Neural cell (in vitro differentiated cells): Measurements from ENCODE around the gene SLC37A1. TPM values are rescaled to one million over a fixed set of nuclear protein-coding genes. Genes with fewer than 3 reads are reported as not detected.

Experiments used
- H2AFZ ChIP-seq: fragments of 200-600, 300-800 bp; sonication (generic), shearing (Covaris generic); 2 replicates; pipeline ENCODE4 v1.6.0; 2014; ENCODE audit warnings: low read depth, mild to moderate bottlenecking, antibody characterized with exemption, low read length, moderate library complexity
- H3F3A ChIP-seq: fragments of 200-600 bp; shearing (Covaris generic); 2 replicates; pipeline ENCODE4 v1.6.1; 2016; ENCODE audit warnings: mild to moderate bottlenecking, moderate library complexity, mixed read lengths, antibody characterized with exemption, low read length; ENCODE audit not compliant: insufficient read depth, poor library complexity, severe bottlenecking
- H3K27ac ChIP-seq: fragments of 200-600, 300-800 bp; sonication (generic), shearing (Covaris generic); 2 replicates; pipeline ENCODE4 v1.5.1; 2014; ENCODE audit warnings: mild to moderate bottlenecking, low read length, moderate library complexity
- H3K27me3 ChIP-seq: fragments of 300-800, 200-600 bp; sonication (generic), shearing (Covaris generic); 2 replicates; pipeline ENCODE4 v1.6.0; 2014; ENCODE audit warnings: mild to moderate bottlenecking, low read depth, low read length, moderate library complexity; ENCODE audit not compliant: insufficient read depth
- H3K36me3 ChIP-seq: fragments of 300-800, 200-600 bp; sonication (generic), shearing (Covaris generic); 2 replicates; pipeline ENCODE4 v1.5.1; 2014; ENCODE audit warnings: mild to moderate bottlenecking, antibody characterized with exemption, low read length, moderate library complexity; ENCODE audit not compliant: insufficient read depth
- H3K4me2 ChIP-seq: fragments of 300-800, 200-600 bp; sonication (generic), shearing (Covaris generic); 2 replicates; pipeline ENCODE4 v1.6.0; 2014; ENCODE audit warnings: mild to moderate bottlenecking, low read length
- H3K4me3 ChIP-seq: fragments of 300-800, 200-600 bp; sonication (generic), shearing (Covaris generic); 2 replicates; pipeline ENCODE4 v1.5.1; 2014; ENCODE audit warnings: mild to moderate bottlenecking, low read length, moderate library complexity
- H3K79me2 ChIP-seq: fragments of 200-600 bp; shearing (Covaris generic); replicated peaks from 2 replicates; pipeline ENCODE4 v1.6.0; 2014; ENCODE audit warnings: mild to moderate bottlenecking, low read length, moderate library complexity; ENCODE audit not compliant: insufficient read depth
- H3K9ac ChIP-seq: fragments of 300-800, 200-600 bp; sonication (generic), shearing (Covaris generic); 2 replicates; pipeline ENCODE4 v1.6.1; 2016; ENCODE audit warnings: mild to moderate bottlenecking, low read length, mixed read lengths
- H3K9me2 ChIP-seq: fragments of 200-600 bp; shearing (Covaris generic); 2 replicates; pipeline ENCODE4 v1.6.1; 2016; ENCODE audit warnings: mild to moderate bottlenecking, low read length, mixed read lengths; ENCODE audit not compliant: insufficient read depth
- H3K9me3 ChIP-seq: fragments of 200-600, 300-800 bp; sonication (generic), shearing (Covaris generic); 2 replicates; pipeline ENCODE4 v1.6.1; 2016; ENCODE audit warnings: mild to moderate bottlenecking, mixed run types, low read length, moderate library complexity, mixed read lengths
- H4K20me1 ChIP-seq: fragments of 200-600 bp; shearing (Covaris generic); 2 replicates; pipeline ENCODE4 v1.6.1; 2016; ENCODE audit warnings: mild to moderate bottlenecking, mixed run types; ENCODE audit not compliant: insufficient read depth
- CTCF ChIP-seq: fragments of 450-650 bp; IDR thresholded peaks from 2 replicates; pipeline ENCODE4 v1.5.1; 2014; ENCODE audit warnings: antibody characterized with exemption, mild to moderate bottlenecking, moderate library complexity; ENCODE audit not compliant: poor library complexity, severe bottlenecking
- EP300 ChIP-seq: fragments of 450-650 bp; conservative IDR thresholded peaks from 2 replicates; pipeline ENCODE4 v1.6.1; 2014; ENCODE audit warnings: antibody characterized with exemption, mild to moderate bottlenecking, moderate library complexity; ENCODE audit not compliant: poor library complexity, severe bottlenecking
- EZH2 ChIP-seq: fragments of 200-600, 300-800 bp; shearing (Covaris generic), sonication (generic); IDR thresholded peaks from 2 replicates; pipeline ENCODE4 v1.6.1; 2014; ENCODE audit warnings: antibody characterized with exemption, low read length, borderline replicate concordance, mild to moderate bottlenecking; ENCODE audit not compliant: insufficient read depth, poor library complexity, severe bottlenecking
- MXI1 ChIP-seq: fragments of 450-650 bp; conservative IDR thresholded peaks from 2 replicates; pipeline ENCODE4 v1.6.1; 2014; ENCODE audit warnings: antibody characterized with exemption, mild to moderate bottlenecking; ENCODE audit not compliant: poor library complexity, severe bottlenecking
- POLR2AphosphoS5 ChIP-seq: IDR thresholded peaks from 2 replicates; pipeline ENCODE4 v1.6.1; 2012
- RAD21 ChIP-seq: fragments of 450-650 bp; conservative IDR thresholded peaks from 2 replicates; pipeline ENCODE4 v1.6.1; 2014; ENCODE audit warnings: antibody characterized with exemption, mild to moderate bottlenecking, moderate library complexity
- REST ChIP-seq: IDR thresholded peaks from 2 replicates; pipeline ENCODE4 v1.6.1; 2012; ENCODE audit warnings: borderline replicate concordance
- SMC3 ChIP-seq: fragments of 450-650 bp; conservative IDR thresholded peaks from 2 replicates; pipeline ENCODE4 v1.6.1; 2014; ENCODE audit warnings: antibody characterized with exemption, mild to moderate bottlenecking, moderate library complexity; ENCODE audit not compliant: poor library complexity
- TAF1 ChIP-seq: IDR thresholded peaks from 2 replicates; pipeline ENCODE4 v1.6.1; 2012; ENCODE audit warnings: low read depth
- polyA plus RNA-seq: library from polyadenylated mRNA; depleted of rRNA; stranded (reverse); fragments of >200 nt; gene quantifications from 2 replicates; pipeline ENCODE4 v1.2.3, GENCODE V29; 2014

The SLC37A1 gene
- polyA plus RNA-seq, 1 donor from 2014 or later: 60.7 TPM

GRCh38 chr21:42547001-42547905 is 33.6 kb downstream of the SLC37A1 start:
- TF ChIP-seq SMC3 (no peak), MXI1 (no peak), CTCF (no peak), REST (no peak), RAD21 (no peak), POLR2AphosphoS5 (no peak), TAF1 (no peak), EP300 (no peak), EZH2 (no peak)
- H3K9ac ChIP-seq: no peak overlapping the region
- no peaks in the 10 kb centered on the region for H3K27me3 ChIP-seq
- H3K27ac ChIP-seq: no peak overlapping the region
- peaks cover 17% of the 10 kb centered on the region for H3K36me3 ChIP-seq
- no peaks in the 10 kb centered on the region for H3F3A ChIP-seq
- no peaks in the 10 kb centered on the region for H3K9me2 ChIP-seq
- H2AFZ ChIP-seq: no peak overlapping the region
- H3K4me2 ChIP-seq: no peak overlapping the region
- no peaks in the 10 kb centered on the region for H3K79me2 ChIP-seq
- no peaks in the 10 kb centered on the region for H3K9me3 ChIP-seq
- H3K4me3 ChIP-seq: no peak overlapping the region
- no peaks in the 10 kb centered on the region for H4K20me1 ChIP-seq

- Histone ChIP-seq H3K27ac (no peak overlapping the region), H3F3A (no peaks in the 10 kb centered on the region), H3K79me2 (no peaks in the 10 kb centered on the region), H3K27me3 (no peaks in the 10 kb centered on the region), H2AFZ (no peak overlapping the region), H3K4me2 (no peak overlapping the region), H3K4me3 (no peak overlapping the region), H4K20me1 (no peaks in the 10 kb centered on the region), H3K9ac (no peak overlapping the region), H3K36me3 (peaks cover 17% of the 10 kb centered on the region), H3K9me2 (no peaks in the 10 kb centered on the region), H3K9me3 (no peaks in the 10 kb centered on the region)
- TF ChIP-seq TAF1 (no peak), REST (no peak), CTCF (no peak), MXI1 (no peak), SMC3 (no peak), EP300 (no peak), POLR2AphosphoS5 (no peak), EZH2 (no peak), RAD21 (no peak)
Observed at GRCh38 chr21:42547906-42548365, 34.3 kb downstream of the SLC37A1 start.
